DMS153 (cell line): ENCODE results near the gene CDK5.
"Not testable (repeated sequence)": the region's sequence is repeated elsewhere in the genome, so short reads cannot be mapped to it uniquely, and the experiment has no call there.

ENCODE experiments used
- DNase-seq: peaks from one replicate; lab custom pipeline; 2025; lab: John Stamatoyannopoulos, UW

The CDK5 gene

DNA sequence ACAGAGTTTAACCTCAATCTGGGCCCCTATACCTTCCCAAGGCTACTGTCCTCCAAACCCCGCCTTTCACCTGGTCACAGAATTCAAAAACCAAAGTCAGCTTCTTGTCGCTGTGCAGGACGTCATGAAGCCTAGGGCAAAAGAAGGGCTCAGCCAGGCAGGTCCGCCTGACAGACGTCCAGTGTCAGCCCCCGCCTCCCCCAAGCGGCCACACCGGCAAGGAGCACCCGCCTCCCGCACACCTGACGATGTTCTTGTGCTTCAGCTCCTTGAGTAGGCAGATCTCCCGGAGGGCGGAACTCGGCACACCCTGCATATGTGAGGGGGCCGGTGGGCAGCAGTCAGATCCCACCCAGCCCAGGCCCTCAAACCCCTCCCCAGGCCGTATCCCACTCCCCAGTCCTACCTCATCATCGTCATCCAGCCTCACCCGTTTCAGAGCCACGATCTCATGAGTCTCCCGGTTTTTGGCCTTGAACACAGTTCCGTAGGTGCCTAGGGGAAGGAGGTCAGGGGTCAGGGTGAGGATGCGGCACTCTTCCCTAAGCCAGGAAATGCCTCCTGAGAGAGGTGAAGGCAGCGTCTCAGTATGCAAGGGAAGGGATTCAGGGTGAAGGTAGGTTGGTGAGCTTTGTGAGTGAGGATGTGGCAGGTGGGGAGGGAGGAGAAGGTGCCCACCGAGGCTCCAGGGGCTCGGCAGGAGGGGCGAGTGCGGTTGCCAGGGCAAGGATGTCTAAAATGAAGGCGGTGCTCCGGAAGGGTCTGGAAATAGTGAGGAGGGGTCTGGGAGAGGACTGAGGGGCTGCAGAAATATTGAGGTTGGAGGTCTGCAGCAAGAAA is 811 bp downstream of the CDK5 start:
- no peak for DNase-seq

- no peak for DNase-seq
Observed at GRCh38 chr7:151056283-151056665, 1.4 kb downstream of the CDK5 start.

DNA sequence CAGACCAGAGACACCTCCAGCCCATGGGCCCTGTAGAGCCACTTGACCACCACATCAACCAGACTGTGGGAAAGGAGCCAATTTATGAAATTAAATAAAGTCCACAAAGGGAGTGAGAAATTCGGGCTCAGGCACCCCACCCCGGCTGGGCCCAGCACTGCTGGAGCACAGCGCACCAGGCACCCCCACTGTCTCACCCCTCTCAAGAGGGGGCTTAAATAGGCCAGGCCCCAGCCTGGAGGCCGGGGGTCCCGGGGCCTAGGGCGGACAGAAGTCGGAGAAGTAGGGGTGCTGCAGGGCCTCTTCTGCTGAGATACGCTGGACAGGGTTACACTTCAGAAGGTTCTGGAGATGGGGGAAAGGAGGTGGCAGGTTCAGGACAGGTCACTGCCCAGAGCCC is 3.9 kb downstream of the CDK5 start:
- no peak for DNase-seq

DNA sequence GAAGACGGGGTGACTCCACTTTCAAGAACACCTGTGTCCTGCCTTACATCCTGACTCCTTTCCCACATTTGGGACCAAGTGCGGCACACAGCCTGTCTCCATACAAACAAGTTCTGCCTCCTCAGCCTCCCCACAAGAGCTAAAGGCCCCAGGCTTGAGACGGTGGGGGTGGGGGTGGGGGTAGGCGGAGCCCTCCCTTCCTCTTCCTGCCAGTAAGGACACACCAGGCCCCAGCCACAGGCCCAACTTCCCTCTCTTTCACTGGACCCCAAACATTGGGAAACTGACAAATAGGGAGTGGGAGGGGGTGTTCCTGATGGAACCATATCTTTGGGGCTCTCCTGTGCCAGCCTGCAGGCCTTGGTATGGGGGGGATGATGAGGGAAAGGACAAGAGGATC is 4.6 kb downstream of the CDK5 start:
- no peak for DNase-seq

- DNase-seq: no peak
Observed at GRCh38 chr7:151051108-151051507, 6.6 kb downstream of the CDK5 start.

GRCh38 chr7:151048911-151049463 is 8.7 kb downstream of the CDK5 start:
- DNase-seq: no peak

- no peak for DNase-seq
Observed at GRCh38 chr7:151047976-151048815, 9.5 kb downstream of the CDK5 start, which contains the start of gene ASIC3. TSS of gene ASIC3 (plus strand) at chr7:151048531. CDS start at chr7:151048886, 355 bp downstream.

DNA sequence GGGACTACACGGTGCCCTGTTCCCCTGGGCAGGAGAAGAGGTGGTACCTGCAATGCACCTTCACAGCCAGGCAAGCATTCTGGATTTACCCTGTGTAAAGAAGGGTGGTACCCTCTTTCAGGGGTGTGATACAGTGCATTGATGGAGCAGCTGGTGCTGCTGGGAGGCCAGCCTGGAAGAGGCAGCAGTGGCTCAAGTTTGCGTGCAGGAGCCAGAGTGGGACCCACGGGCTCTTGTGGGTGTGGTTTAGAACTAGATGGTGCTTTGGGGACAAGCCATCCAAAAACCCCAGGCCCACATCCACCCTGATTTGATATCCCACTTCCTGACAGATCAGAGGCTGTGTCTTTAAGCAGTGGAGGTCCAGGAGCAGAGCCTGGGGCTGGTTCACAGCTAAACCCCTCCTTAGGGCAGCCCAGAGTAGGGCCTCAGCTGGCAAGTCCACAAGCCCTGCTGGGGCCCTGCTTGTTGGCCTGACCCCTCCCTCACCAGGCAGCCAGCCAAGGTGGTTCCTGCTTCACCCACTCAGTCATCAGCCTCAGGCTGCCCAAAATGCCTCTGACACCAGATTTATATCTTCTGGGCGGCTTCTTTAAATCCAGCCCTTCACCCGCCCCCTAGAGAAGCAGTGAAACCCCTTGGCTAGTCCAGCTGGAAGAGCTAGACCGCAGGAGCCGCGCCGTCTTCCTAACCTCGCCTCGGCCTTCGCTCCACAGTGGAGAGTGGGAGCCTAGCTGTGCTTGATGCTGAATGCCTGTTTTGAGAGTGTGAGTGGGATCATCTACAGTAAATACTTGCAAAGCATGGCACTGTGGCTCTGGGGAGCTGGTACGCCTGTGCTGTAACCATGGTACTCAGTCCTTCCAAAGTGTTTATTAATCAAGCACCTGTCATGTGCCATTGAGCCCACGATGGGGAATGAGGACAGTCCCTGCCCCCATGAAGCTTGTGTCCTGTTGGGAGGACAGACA is 10.8 kb downstream of the CDK5 start:
- no peak for DNase-seq

GRCh38 chr7:151045967-151046366 is 11.7 kb downstream of the CDK5 start:
- DNase-seq: no peak

DNA sequence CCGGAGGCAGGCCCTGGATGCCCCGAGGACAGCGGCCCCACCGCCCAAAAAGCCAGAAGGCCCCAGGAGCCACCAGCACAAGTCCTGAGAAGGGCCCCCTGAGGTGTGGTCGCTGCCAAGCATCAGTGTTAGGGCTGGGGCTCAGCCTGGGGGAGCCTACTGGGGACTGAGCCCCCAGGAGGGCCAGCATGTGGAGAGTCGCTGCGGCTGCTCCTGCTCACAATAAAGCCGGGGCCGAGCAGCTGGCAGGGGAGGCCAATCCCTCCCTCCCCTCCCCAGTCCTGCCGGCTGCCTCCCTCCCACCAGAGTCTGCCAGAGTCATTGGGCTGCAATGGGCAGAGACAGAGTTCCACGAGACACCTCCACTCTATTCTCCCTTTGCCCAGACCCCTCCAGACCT is 12.4 kb downstream of the CDK5 start:
- no peak for DNase-seq

GRCh38 chr7:151043959-151044358 is 13.7 kb downstream of the CDK5 start:
- DNase-seq: no peak

DNA sequence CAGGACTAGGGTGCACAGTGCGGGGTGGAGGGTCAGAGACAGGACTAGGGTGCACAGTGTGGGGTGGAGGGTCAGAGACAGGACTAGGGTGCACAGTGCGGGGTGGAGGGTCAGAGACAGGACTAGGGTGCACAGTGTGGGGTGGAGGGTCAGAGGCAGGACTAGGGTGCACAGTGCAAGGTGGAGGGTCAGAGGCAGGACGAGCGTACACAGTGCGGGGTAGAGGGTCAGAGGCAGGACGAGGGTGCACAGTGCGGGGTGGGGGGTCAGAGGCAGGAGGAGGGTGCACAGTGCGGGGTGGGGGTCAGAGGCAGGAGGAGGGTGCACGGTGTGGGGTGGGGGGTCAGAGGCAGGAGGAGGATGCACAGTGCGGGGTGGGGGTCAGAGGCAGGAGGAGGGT is 14.2 kb downstream of the CDK5 start:
- DNase-seq: not testable (repeated sequence)

GRCh38 chr7:151040616-151041375 is 16.9 kb downstream of the CDK5 start:
- no peak for DNase-seq

DNA sequence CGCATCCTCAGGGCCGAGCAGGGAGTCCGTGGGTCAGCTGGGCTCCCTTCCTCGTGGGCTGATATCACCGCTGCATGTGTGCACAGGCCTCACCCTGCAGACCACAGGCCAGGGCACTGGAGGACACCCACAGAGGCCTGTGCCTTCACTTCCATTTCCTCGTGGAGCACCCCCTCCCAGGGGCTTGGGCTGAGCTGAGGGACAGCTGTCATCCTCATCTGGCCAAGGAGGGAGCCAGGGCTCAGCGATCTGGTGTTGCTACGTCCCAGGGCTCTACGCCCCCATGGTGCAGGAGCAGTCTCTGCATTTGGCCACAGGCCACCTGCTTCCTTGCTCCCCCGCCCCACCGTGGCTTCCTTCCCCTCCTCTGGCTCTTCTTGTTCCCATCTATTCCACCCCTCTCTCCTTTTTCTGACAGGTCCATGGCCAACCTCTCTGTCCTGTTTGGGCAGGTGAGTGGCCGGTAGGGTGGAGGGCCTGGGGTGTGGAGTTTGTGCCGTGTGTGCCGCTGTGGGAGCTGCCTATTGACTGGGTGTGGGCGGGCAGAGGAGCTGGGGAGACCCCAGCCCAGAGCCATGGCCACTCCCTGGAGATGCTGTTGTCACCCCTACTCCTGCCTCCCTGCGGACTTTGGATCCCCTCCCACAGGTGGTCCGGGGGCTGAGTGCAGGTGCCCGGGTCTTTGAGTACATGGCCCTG is 17.7 kb downstream of the CDK5 start:
- no peak for DNase-seq

DNA sequence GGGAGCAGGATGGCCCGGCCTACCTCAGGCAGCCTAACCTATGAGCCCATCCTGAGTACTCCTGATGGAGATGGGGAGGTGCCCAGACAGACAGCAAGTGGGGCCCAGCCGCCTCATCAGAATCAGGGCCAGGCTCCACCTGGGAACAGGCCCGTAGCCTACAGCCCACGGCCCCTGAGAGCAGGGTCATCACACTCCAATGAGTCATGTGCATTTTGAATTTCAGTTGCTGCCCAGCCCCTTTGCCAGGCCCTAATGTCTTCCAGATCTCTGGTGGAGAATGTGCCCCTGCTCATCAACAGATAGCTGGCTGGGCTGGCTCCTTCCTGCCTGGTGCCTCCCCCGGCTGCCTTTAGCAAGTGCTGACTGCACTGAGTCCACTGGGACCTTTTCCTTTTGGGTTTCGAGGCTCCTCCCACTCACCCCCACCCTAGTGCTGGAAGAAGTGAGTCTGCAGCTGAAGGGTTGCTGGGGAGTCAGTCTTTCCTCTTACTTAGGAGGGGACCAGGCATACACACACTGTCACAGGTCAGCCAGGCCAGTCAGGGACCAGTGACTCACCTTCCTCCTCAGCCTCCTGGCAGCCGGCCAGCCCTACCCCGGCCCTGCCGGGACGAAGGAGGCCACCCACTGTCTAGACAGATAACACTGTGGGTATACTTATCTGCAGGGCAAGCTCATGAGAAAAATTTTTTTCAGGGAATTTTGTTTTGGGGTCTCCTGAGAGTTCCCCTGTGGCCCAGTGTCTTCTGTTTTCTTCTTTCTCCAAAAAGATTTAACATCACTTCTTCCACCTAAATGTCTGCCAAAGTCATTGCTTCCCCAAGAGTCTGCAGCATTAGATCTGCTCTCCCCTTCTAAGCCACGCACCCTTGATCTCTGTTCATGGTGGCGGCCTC is 18.5 kb downstream of the CDK5 start:
- DNase-seq: no peak

DNA sequence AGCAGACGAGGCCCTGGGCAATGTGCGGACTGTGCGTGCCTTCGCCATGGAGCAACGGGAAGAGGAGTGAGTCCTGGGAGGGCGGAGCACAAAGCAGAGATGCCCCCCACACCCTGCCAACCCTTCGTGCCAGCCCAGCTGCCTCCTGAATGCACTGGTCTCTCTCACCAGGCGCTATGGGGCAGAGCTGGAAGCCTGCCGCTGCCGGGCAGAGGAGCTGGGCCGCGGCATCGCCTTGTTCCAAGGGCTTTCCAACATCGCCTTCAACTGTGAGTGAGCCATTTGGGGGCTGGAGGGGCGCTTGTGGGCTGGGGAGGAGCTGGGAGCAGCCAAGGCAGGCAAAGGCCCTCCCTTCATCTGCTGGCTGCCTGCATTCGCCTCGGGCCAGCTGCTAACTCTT is 21.8 kb downstream of the CDK5 start:
- no peak for DNase-seq

- no peak for DNase-seq
Observed at GRCh38 chr7:151035026-151035717, 22.5 kb downstream of the CDK5 start.

GRCh38 chr7:151034312-151035025 is 23.2 kb downstream of the CDK5 start:
- no peak for DNase-seq
